ENCODE measurements around the gene MME. TPM values are rescaled to one million over a fixed set of nuclear protein-coding genes. Genes with fewer than 3 reads are reported as not detected.

MME gene
- total and polyA plus RNA-seq, 2 of the 8 experiments (the other 6 are each of a cell fraction or from before 2014, with no cell fraction given): 5.0 to 39.6 TPM

GRCh38 chr3:155065537-155065936 lies 14.6 kb upstream of the MME start:
- H3K9ac ChIP-seq (replicated peaks in 1 of 4; ENCODE audit: extremely low read depth in 1 of 4, low read depth in 3 of 4, low read length in 3 of 4): no peak overlapping the region
- no peak overlapping the region for H3K27ac ChIP-seq (ENCODE audit: low read depth, low read length)
- H3K4me3 ChIP-seq (ENCODE audit: extremely low read depth in 1 of 4, insufficient read depth in 2 of 4, low read depth in 3 of 4, low read length in 4 of 4): no peak overlapping the region
- FAIRE-seq (no peak), DNase-seq (ENCODE audit: low read depth in 1 of 2, low spot score in 2 of 2) (no peak)
- H3K23ac ChIP-seq (ENCODE audit: insufficient read length): no peak overlapping the region
- no peak overlapping the region for H2AK5ac ChIP-seq (ENCODE audit: low read depth, low read length)
- H4K8ac ChIP-seq (ENCODE audit: extremely low read depth, insufficient read depth, low read length): no peak overlapping the region
- no peaks in the 10 kb centered on the region for H3K79me1 ChIP-seq (ENCODE audit: low read depth, low read length)
- H2BK5ac ChIP-seq (ENCODE audit: low read depth, low read length): no peak overlapping the region
- no peak overlapping the region for H2BK12ac ChIP-seq (ENCODE audit: low read depth, low read length)
- no peaks in the 10 kb centered on the region for H3K4me1 ChIP-seq (replicated peaks in 1 of 4; ENCODE audit: control insufficient read depth in 3 of 4, insufficient read depth in 4 of 4, low read length in 3 of 4)
- no peak overlapping the region for H2BK120ac ChIP-seq (replicated peaks; ENCODE audit: low read depth, low read length)
- no peak overlapping the region for H4K91ac ChIP-seq (replicated peaks; ENCODE audit: insufficient read length, low read length)
- no peaks in the 10 kb centered on the region for H3K27me3 ChIP-seq (replicated peaks in 1 of 4; ENCODE audit: control insufficient read depth in 3 of 4, extremely low read depth in 1 of 4, insufficient read depth in 3 of 4, low read length in 3 of 4)
- no peaks in the 10 kb centered on the region for H3K23me2 ChIP-seq (ENCODE audit: low read depth, low read length)
- H2BK20ac ChIP-seq (ENCODE audit: low read length): no peak overlapping the region
- H4K20me1 ChIP-seq (replicated peaks in 1 of 2; ENCODE audit: control insufficient read depth in 1 of 2, insufficient read depth in 2 of 2, low read length in 2 of 2): no peaks in the 10 kb centered on the region
- no peak overlapping the region for H3K4ac ChIP-seq (replicated peaks; ENCODE audit: insufficient read length, low read depth, low read length)
- ChIA-PET POLR2A (ENCODE audit: partially characterized antibody) (no interaction called here), CTCF (ENCODE audit: partially characterized antibody) (interaction anchor here (1.0 to 1.7 kb wide), 2 partner anchors 12 to 257 kb away, joined by 3 to 4 read pairs; no protein-coding TSS in a partner anchor)
- H3K18ac ChIP-seq (ENCODE audit: extremely low read depth, low read length): no peak overlapping the region
- H3K56ac ChIP-seq (replicated peaks; ENCODE audit: insufficient read length, low read depth, low read length): no peak overlapping the region
- no peak overlapping the region for H4K5ac ChIP-seq (ENCODE audit: insufficient read length, low read depth, low read length)
- no peak overlapping the region for H2BK15ac ChIP-seq (ENCODE audit: low read length)
- H3K14ac ChIP-seq (ENCODE audit: insufficient read length): no peak overlapping the region
- H3K36me3 ChIP-seq (ENCODE audit: control insufficient read depth in 2 of 4, insufficient read depth in 4 of 4, low read length in 3 of 4): no peaks in the 10 kb centered on the region
- no peak overlapping the region for H2AFZ ChIP-seq (ENCODE audit: low read length)
- H3K79me2 ChIP-seq (ENCODE audit: control insufficient read depth in 1 of 2, insufficient read depth in 2 of 2, low read length in 2 of 2): no peaks in the 10 kb centered on the region
- H3K9me3 ChIP-seq (ENCODE audit: insufficient read depth in 2 of 2, low read depth in 1 of 2, low read length in 1 of 2): no peaks in the 10 kb centered on the region
- no peak overlapping the region for H3K4me2 ChIP-seq (ENCODE audit: insufficient read depth in 1 of 2, low read depth in 2 of 2, low read length in 2 of 2)
- TF ChIP-seq CHD7 (IDR thresholded peaks at IDR 0.05; ENCODE audit: insufficient replicate concordance, low read length): no peak

All from H1 (cell line).